Left ventricle myocardium inferior (tissue), 1 donor: ENCODE results near the gene CSMD2. TPM values are rescaled to one million over a fixed set of nuclear protein-coding genes. Genes with fewer than 3 reads are reported as not detected.

Experiments used
- DNase-seq: peaks from one replicate; pipeline ENCODE4 v3.0.0-alpha.2; 2020
- H3K27ac ChIP-seq: fragments of 200-600 bp; replicated peaks from 2 replicates; pipeline ENCODE4 v1.8.0; 2021
- H3K27me3 ChIP-seq: fragments of 200-600 bp; 2 replicates; pipeline ENCODE4 v1.8.0; 2021; ENCODE audit warnings: low read depth
- H3K36me3 ChIP-seq: fragments of 200-600 bp; 2 replicates; pipeline ENCODE4 v1.8.0; 2021
- H3K4me1 ChIP-seq: fragments of 200-600 bp; 2 replicates; pipeline ENCODE4 v1.8.0; 2021
- H3K4me3 ChIP-seq: fragments of 200-600 bp; 2 replicates; pipeline ENCODE4 v1.8.0; 2021; ENCODE audit warnings: mild to moderate bottlenecking, moderate library complexity
- H3K9me3 ChIP-seq: fragments of 200-600 bp; replicated peaks from 2 replicates; pipeline ENCODE4 v1.8.0; 2021
- intact Hi-C: fragments of 100-400 bp; cut with micrococcal nuclease; formaldehyde crosslinking; loops from one replicate; pipeline ENCODE4 v1.11.0; 2022
- total RNA-seq: library from RNA; stranded (reverse); fragmentation: NEBNext Ultra II Directional; extraction: Animal tissue kit (Norgen Biotek cat#: 25700); gene quantifications from one replicate; pipeline ENCODE4 v1.2.1, GENCODE V29; 2021
- TF ChIP-seq, protein P1 (sequence below): fragments of 200-600 bp; IDR thresholded peaks from 2 replicates; pipeline ENCODE4 v1.8.0; 2021; ENCODE audit warnings: antibody characterized with exemption, mild to moderate bottlenecking, borderline replicate concordance
- donor health status: DM: no; HTN: yes; CAD: no; lungs with severe emphysema.

CSMD2 gene
- total RNA-seq, 1 donor from 2014 or later = 0.14 TPM

DNA sequence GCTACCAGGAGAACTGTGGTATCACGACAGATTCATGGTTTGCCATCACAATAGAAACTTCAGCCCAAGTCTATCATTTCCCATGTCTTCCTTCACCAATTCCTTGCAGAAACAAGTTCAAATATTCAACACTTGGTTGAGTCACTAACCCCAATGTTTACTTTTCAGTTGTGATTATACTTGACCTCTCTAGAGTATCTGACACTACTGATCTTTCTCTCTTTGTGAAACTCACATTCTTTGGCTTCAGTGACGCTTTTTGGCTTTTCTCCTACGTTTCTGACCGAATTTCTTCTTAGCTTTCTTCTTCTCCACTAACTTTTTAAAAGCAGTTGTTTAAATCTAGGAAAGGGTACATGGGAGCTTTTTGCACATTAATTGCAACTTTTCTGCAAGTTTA is 350.0 kb downstream of the CSMD2 start:
- H3K4me1 ChIP-seq = no peaks in the 10 kb centered on the region
- intact Hi-C loops = no loop called here

DNA sequence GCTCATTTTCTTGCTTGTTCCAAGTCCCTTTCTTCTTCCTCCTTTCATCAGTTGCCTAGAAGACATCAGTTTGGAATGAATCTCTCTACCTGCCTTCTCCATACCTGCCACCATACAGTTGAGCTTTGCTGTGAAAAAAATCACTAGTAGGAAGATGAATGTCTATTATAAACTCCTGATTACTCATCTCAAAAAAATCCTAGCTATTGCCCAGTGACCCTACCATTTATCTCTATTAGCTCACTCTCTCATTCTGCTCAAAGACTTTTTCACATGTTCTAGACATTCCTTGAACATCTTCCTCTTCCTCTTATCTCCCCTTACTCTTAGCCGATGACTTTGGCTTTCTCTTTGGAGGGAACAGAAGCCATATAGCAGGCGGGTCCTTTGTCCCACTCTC is 350.9 kb downstream of the CSMD2 start:
- Histone ChIP-seq H3K9me3 (peaks cover 14% of the 10 kb centered on the region), H3K36me3 (no peaks in the 10 kb centered on the region), H3K27me3 (peaks cover 40% of the 10 kb centered on the region), H3K27ac (no peak overlapping the region), H3K4me1 (no peaks in the 10 kb centered on the region), H3K4me3 (no peak overlapping the region)
- DNase-seq = no peak
- intact Hi-C loops = no loop called here
- TF ChIP-seq, protein P1, sequence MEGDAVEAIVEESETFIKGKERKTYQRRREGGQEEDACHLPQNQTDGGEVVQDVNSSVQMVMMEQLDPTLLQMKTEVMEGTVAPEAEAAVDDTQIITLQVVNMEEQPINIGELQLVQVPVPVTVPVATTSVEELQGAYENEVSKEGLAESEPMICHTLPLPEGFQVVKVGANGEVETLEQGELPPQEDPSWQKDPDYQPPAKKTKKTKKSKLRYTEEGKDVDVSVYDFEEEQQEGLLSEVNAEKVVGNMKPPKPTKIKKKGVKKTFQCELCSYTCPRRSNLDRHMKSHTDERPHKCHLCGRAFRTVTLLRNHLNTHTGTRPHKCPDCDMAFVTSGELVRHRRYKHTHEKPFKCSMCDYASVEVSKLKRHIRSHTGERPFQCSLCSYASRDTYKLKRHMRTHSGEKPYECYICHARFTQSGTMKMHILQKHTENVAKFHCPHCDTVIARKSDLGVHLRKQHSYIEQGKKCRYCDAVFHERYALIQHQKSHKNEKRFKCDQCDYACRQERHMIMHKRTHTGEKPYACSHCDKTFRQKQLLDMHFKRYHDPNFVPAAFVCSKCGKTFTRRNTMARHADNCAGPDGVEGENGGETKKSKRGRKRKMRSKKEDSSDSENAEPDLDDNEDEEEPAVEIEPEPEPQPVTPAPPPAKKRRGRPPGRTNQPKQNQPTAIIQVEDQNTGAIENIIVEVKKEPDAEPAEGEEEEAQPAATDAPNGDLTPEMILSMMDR = no peak

More for the DNA sequence above, 350.0 kb downstream of the CSMD2 start:
- H3K9me3 ChIP-seq = peaks cover 5% of the 10 kb centered on the region
- H3K36me3 ChIP-seq = no peaks in the 10 kb centered on the region
- H3K4me3 ChIP-seq = no peak overlapping the region
- H3K27me3 ChIP-seq = peaks cover 40% of the 10 kb centered on the region
- no peak for DNase-seq
- TF ChIP-seq, protein P1 = no peak
- H3K27ac ChIP-seq = no peak overlapping the region

DNA sequence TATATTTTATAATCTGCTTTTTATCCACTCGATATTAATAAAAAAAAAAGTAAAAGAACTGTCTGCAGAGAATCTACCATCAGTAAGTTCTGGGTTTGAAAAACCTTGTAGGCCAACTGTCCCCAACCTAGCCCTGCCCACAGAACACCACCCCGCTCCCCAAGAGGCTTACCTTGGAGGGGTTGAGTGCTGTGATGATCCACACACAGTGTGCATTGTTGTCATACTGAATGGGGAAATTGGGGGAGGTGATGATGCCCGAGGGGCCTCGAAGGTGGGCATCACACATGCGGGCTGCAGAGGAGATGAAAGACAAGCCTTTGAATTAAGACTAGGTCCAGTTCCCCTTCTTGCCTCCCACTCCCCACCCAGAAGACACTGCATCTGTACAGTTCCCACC is 354.5 kb downstream of the CSMD2 start:
- DNase-seq = no peak
- intact Hi-C loops = no loop called here
- TF ChIP-seq, protein P1 = no peak
- Histone ChIP-seq H3K36me3 (no peaks in the 10 kb centered on the region), H3K4me3 (no peak overlapping the region), H3K27me3 (peaks cover 28% of the 10 kb centered on the region), H3K4me1 (no peaks in the 10 kb centered on the region), H3K9me3 (peaks cover 31% of the 10 kb centered on the region), H3K27ac (no peak overlapping the region)

DNA sequence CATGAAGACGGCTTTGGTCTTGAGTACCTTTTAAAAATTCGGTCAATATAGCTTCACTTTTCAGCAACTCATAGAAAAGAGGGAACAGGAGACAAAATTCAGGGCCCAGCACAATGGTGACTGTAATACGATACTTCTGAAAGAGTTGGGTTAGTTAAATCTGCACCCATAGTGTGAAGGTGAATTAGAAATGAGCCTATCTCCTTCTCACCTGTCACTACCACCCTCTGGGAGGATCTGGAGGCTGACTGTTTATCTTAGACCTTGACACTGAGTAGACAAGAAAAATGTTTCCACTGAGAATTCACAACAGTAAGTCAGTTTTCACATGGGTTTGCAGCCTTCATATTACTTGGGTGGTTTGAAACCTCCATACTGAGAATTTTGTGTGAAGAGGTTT is 359.0 kb downstream of the CSMD2 start:
- TF ChIP-seq, protein P1 = no peak
- no peaks in the 10 kb centered on the region for H3K4me1 ChIP-seq
- H3K27ac ChIP-seq = no peak overlapping the region
- peaks cover 34% of the 10 kb centered on the region for H3K9me3 ChIP-seq
- intact Hi-C loops = no loop called here
- DNase-seq = no peak
- peaks cover 37% of the 10 kb centered on the region for H3K27me3 ChIP-seq
- no peak overlapping the region for H3K4me3 ChIP-seq
- no peaks in the 10 kb centered on the region for H3K36me3 ChIP-seq

DNA sequence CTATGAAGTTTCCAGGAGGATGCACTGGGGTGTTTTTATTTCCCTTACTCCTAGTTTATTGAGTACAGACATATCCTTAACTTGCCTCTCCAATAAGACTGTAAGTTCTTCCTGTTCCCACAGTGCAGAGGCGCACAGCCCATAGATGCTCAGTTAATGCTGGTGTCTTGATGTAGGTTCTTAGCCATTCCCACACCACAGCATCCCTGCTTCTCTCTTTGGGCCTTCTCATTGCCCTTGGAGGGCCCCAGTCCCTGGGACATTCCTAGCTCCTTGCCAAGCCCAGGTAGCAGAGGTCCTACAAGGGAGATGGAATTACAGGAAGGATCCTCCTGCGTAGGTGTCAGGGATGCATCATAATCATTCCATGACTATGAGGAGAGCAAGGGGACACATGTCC is 362.8 kb downstream of the CSMD2 start:
- intact Hi-C loops = no loop called here
- peaks cover 18% of the 10 kb centered on the region for H3K9me3 ChIP-seq
- H3K27me3 ChIP-seq = peaks cover 31% of the 10 kb centered on the region
- no peak overlapping the region for H3K4me3 ChIP-seq
- DNase-seq = no peak
- no peak overlapping the region for H3K27ac ChIP-seq
- no peaks in the 10 kb centered on the region for H3K4me1 ChIP-seq
- no peaks in the 10 kb centered on the region for H3K36me3 ChIP-seq
- TF ChIP-seq, protein P1 = no peak

DNA sequence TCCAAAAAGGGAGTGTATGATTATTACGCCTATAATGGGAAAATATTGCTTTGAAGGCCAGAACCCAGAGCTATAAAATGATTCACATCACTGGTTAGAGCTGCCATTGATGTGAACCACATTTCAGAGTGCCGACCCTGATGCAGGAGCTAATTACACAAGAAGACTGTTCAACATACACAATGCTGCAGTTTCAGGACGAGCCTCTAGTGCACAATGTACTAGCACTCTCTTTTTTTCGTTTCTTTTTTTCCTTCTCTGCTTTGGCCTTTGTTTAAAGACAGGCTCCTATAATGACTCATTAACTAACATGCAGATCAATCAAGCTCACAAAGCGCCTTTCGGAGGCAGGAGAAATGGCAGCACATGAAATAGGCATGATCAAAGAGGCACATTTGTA is 367.2 kb downstream of the CSMD2 start:
- H3K4me3 ChIP-seq = no peak overlapping the region
- DNase-seq = no peak
- H3K4me1 ChIP-seq = no peaks in the 10 kb centered on the region
- H3K36me3 ChIP-seq = no peaks in the 10 kb centered on the region
- intact Hi-C loops = no loop called here
- H3K9me3 ChIP-seq = peaks cover 32% of the 10 kb centered on the region
- TF ChIP-seq, protein P1 = no peak
- H3K27ac ChIP-seq = no peak overlapping the region
- H3K27me3 ChIP-seq = peaks cover 12% of the 10 kb centered on the region
